GM18499 (cell line): ENCODE measurements around the gene LRFN5.
"Not testable (repeated sequence)": the region's sequence is repeated elsewhere in the genome, so short reads cannot be mapped to it uniquely, and the experiment has no call there.

Source experiments
- ATAC-seq: cut with Tn5 transposase; IDR thresholded peaks from one replicate; pipeline ENCODE4 v1.9.1; 2021; ENCODE audit warnings: moderate number of reproducible peaks; ENCODE audit not compliant: insufficient read depth, unreplicated experiment

The LRFN5 gene

GRCh38 chr14:41634286-41634685 is 27.6 kb downstream of the LRFN5 start:
- no peak for ATAC-seq

DNA sequence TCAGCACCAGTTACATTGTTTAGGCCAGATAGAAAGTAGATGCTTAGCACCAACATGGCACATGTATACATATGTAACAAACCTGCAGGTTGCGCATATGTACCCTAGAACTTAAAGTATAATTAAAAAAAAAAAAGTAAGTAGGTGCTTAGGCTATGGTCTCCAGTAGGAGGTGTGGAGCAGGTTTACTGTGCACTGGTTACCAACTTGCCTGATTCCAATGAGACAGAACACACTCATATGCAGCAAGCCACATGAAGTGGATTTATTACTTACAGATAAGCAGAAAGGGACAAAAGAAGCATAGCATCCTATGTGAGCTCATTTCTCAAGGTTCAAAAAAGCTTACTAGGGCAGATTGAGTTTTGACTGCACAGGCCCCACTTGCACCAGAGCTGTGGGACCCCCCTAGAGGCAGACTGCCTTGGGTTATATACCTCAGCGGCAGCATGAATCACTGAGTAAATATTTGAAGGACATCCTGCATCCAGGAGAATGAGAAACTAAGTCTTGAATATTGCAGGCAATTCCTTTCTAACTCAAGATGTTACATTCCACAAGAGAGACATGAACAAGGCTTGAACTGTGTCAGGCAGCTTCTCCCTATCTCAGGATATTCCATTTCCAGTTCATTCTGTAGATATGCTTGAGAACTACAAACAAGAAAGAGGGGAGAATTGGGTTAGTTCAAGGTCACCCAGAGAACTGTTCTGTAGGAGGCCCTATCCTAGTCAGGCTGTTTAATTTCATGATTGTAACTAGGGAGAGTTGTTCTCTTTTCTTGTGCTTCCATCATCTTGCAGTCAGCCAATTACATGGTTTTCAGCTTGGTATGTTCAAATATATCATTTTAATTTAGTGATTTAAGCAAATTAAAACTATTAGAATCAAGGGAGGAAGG is 30.1 kb downstream of the LRFN5 start:
- ATAC-seq, result no peak

GRCh38 chr14:41641690-41642089 is 35.0 kb downstream of the LRFN5 start:
- ATAC-seq, result no peak

- no peak for ATAC-seq
Measured at GRCh38 chr14:41642367-41642766, 35.7 kb downstream of the LRFN5 start.

DNA sequence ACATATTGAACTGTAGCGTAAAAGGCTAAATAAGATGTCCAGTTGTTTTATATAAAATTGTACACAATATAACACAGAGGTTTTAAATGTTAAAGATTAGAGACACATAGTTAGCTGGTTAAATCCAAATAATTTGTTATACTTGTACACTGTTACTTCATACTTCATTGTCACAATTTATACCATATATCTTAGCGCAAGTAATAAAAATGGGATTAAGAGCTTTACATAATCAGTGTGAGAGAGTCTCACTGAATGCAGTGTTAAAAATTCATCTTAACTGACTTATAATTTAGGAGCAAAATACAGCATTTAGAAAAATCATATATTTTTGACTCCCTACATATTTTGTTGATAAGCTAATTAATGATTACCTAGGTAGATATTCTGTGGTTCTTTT is 36.1 kb downstream of the LRFN5 start:
- no peak for ATAC-seq

DNA sequence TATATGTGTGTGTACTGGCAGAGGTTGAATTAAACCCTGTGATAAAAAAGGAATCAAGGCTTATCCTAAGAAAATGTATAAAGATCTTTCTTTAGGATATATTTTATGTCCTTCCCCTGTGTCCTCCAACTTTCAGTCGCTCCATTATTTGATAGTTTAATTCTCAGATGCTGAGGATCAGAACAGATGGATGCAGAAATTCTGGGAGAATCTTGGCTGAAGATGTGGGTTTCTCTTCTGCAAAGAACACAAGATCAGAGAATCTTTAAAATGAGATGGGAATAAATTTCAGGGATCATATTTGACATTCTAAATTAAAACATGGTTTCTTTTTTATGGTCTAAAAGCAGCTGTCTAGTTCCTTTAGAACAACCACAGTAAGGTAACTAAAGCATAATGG is 37.9 kb downstream of the LRFN5 start:
- no peak for ATAC-seq

GRCh38 chr14:41650802-41651201 is 44.1 kb downstream of the LRFN5 start:
- ATAC-seq, result no peak

DNA sequence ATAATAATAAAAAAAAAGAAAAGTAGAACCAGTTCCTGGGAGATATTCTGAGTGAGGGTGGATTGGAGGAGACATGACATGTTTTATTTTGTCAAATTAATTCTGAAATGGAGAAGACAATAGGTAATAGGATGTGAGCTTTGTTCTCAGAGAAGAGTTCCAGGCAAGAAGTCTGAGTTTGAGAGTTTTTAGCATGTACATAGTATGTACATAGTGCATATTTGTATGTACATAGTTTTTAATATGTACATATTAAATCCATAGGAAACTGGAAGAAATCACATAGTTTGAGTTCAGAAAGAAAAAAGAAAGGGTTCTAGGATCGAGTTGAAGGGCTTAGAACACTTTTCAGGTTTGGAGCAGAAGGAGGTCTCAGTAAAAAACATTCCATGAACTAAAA is 47.5 kb downstream of the LRFN5 start:
- ATAC-seq, result no peak

GRCh38 chr14:41662780-41663472 is 56.2 kb downstream of the LRFN5 start:
- no peak for ATAC-seq

GRCh38 chr14:41663473-41663850 is 56.8 kb downstream of the LRFN5 start:
- ATAC-seq, result no peak

DNA sequence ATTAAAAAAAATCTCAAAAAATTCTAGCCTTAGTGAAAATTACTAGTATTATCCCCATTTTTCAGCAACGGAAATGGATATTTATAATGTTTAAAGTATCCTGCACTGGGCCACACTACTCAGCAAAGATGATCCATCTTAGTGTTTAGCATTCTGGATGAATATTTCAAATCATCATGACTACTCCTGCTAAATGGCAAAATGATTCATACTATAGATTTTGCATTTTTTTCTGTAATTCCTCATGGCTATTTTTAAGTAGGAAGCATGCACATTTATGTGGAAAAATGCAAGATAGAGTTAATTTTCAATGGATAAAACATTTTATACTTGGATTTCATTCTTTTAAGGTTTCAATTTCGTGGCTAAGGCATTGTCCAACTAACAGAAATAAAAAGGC is 59.6 kb downstream of the LRFN5 start:
- ATAC-seq, result no peak

GRCh38 chr14:41668356-41668755 is 61.7 kb downstream of the LRFN5 start:
- ATAC-seq, result no peak

- ATAC-seq, result not testable (repeated sequence)
Measured at GRCh38 chr14:41673601-41674000, 66.9 kb downstream of the LRFN5 start.

GRCh38 chr14:41674511-41674971 is 67.9 kb downstream of the LRFN5 start:
- ATAC-seq, result not testable (repeated sequence)

DNA sequence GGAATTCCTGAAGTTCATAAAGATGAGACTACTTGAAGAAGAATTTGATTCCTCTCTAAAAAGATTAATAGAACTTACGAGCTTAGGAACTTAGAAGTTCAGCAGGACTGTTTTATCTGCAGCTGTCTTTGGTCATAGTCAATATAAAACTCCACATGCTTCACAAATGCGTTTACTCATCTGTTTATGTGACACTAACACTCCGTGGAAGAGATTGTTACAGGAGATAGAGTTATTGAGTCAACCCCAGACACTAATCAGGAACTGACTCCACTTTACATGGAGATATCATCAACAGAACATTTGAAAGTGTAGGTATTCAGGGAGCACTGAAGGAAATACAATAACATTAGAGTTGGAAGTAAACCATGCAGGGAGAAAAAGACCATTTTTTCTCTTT is 92.8 kb downstream of the LRFN5 start:
- no peak for ATAC-seq

DNA sequence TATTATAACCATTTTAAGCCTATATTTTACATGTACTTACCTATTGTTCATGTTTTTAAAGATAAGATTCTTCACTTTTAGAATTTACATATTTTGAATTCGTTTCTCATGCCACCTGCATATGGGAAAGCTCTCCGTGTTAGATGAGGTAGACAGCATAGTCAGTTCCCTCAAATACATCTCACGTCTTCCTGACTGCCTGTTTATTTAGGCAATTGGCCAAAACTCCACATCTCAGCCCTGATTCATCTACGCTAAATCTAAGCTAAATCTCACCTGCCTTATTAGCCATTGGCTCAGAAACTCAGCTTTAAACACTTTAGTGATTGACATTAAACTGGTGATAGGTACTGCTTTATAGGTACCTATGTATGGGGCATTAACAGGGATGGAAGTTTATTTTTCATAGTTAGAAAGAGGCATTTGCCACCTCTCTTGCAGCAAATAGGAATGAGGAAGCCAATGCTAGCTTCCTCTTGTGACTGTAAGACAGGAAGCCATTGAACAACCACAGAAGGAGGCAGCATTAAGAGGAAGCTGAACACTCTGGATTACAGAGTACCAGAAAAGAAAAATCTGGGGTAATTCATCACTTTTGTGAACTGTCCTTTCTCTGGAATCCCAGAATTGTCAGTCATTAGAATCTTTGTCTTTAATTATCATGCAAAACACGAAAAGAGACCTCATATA is 111.9 kb downstream of the LRFN5 start:
- no peak for ATAC-seq

- ATAC-seq, result no peak
Measured at GRCh38 chr14:41739203-41739602, 132.5 kb downstream of the LRFN5 start.

GRCh38 chr14:41743140-41743539 is 136.5 kb downstream of the LRFN5 start:
- ATAC-seq, result no peak

- ATAC-seq, result no peak
Measured at GRCh38 chr14:41749429-41749828, 142.8 kb downstream of the LRFN5 start.

- not testable (repeated sequence) for ATAC-seq
Measured at GRCh38 chr14:41750575-41750974, 143.9 kb downstream of the LRFN5 start.
